Right lobe of liver (tissue), 6 donors: ENCODE data around the gene FGFR4. TPM values are rescaled to one million over a fixed set of nuclear protein-coding genes. Genes with fewer than 3 reads are reported as not detected.

Experiments
- ATAC-seq, 4 donors: fragments of 200-7000 bp; cut with Tn5 transposase; one replicate each; pipeline ENCODE4 v1.9.1; 2020; ENCODE audit warnings: mild to moderate bottlenecking in 4 of 4, moderate library complexity in 4 of 4
- DNase-seq, 3 donors: peaks; one replicate each; pipeline ENCODE4 v3.0.0-alpha.2; 2020
- H3K27ac ChIP-seq, 3 donors: fragments of 200-600 bp; one replicate each; pipeline ENCODE4 v1.8.0; 2022
- H3K27me3 ChIP-seq, 2 donors: fragments of 200-600 bp; one replicate each; pipeline ENCODE4 v1.8.0; 2022
- H3K36me3 ChIP-seq, 4 donors: fragments of 200-600 bp; sonication (generic) in 1 of 4; one replicate each; pipeline versions ENCODE4 v1.5.1 to v1.8.0; 2017 to 2022; ENCODE audit warnings: control low read depth in 1 of 4
- H3K4me1 ChIP-seq, 4 donors: fragments of 200-600 bp; sonication (generic) in 1 of 4; one replicate each; pipeline versions ENCODE4 v1.5.1 to v1.8.0; 2017 to 2022; ENCODE audit warnings: control low read depth in 1 of 4
- H3K4me3 ChIP-seq, 3 donors: fragments of 200-600 bp; one replicate each; pipeline ENCODE4 v1.8.0; 2022
- H3K9me3 ChIP-seq, 4 donors: fragments of 200-600 bp; sonication (generic) in 1 of 4; one replicate each; pipeline versions ENCODE4 v1.5.1 to v1.8.0; 2017 to 2022; ENCODE audit warnings: control low read depth in 1 of 4
- POLR2A ChIP-seq: fragments of 450-650 bp; IDR thresholded peaks from one replicate; pipeline ENCODE4 v1.6.1; 2017; ENCODE audit warnings: antibody characterized with exemption, mild to moderate bottlenecking
- WGBS: methylation state at CpG from one replicate; pipeline ENCODE4 v1.1.6; 2018; ENCODE audit warnings: low coverage, low lambda C conversion rate; ENCODE audit not compliant: insufficient coverage; ENCODE audit errors: missing lambda C conversion rate; 5-methylcytosine and 5-hydroxymethylcytosine counted together
- intact Hi-C, 2 donors: fragments of 100-400 bp; cut with DNase I; formaldehyde crosslinking; loops; one replicate each; pipeline versions ENCODE4 v1.11.2 to v1.14.1; 2022
- total RNA-seq, 6 experiments: library from RNA; depleted of rRNA in 2 of 6; stranded (reverse); fragments of >200 nt in 2 of 6; fragmentation: NEBNext Ultra II Directional in 3 of 6; extraction: Animal tissue kit (Norgen Biotek cat#: 25700) in 3 of 6; gene quantifications; one replicate each; pipeline versions ENCODE4 v1.1.0 to v1.2.4, GENCODE V29; 2016 to 2023
- TF ChIP-seq, protein P1 (sequence below), 4 donors: fragments of 200-600 bp in 3 of 4; fragments of 450-650 bp in 1 of 4; IDR thresholded peaks; one replicate each; pipeline versions ENCODE4 v1.5.1 to v1.8.0; 2016 to 2022; ENCODE audit warnings: antibody characterized with exemption in 4 of 4, mild to moderate bottlenecking in 2 of 4
- donor health status: DM: no; HTN: yes; CAD: no.
- donor health status: DM: no; HTN: no; CAD: no.
- donor health status: DM: no; HTN: no; CAD: no.
- donor health status: DM: no; HTN: yes; CAD: no.
- donor health status: DM: no; HTN: yes; CAD: no.

The FGFR4 gene
- total RNA-seq, 6 experiments from 2014 or later: 38.9 to 73.3 (median 55.1) TPM

DNA sequence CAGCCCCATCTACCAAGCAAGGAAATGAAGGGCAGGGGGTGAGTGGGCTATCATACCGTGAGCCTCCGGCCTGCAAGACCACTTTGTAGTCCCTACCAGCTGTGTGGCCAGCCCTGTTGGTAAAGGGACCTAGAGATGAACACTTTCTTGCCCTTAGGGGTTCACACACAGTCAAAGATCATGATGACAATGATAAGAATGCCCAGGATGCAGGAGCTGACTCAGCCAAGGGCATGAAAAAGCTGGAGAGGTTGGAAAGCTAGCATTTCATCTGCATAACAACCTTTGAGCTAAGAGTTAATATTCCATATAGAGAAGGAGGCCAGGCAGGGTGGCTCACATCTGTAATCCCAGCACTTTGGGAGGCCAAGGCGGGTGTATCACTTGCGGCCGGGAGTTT lies 19.2 kb upstream of the FGFR4 start:
- peaks cover 0 to 2% (median 0%) of the 10 kb centered on the region in 4 donors for H3K36me3 ChIP-seq
- no peak overlapping the region for H3K4me3 ChIP-seq
- no peaks in the 10 kb centered on the region for H3K4me1 ChIP-seq
- DNase-seq (no peak), ATAC-seq (no peak)
- WGBS: 100% methylated on average over 3 of the region's 5 CpGs
- no peak overlapping the region for H3K27ac ChIP-seq
- no peaks in the 10 kb centered on the region for H3K27me3 ChIP-seq
- intact Hi-C loops: no loop called here
- TF ChIP-seq POLR2A: no peak
- no peaks in the 10 kb centered on the region for H3K9me3 ChIP-seq

DNA sequence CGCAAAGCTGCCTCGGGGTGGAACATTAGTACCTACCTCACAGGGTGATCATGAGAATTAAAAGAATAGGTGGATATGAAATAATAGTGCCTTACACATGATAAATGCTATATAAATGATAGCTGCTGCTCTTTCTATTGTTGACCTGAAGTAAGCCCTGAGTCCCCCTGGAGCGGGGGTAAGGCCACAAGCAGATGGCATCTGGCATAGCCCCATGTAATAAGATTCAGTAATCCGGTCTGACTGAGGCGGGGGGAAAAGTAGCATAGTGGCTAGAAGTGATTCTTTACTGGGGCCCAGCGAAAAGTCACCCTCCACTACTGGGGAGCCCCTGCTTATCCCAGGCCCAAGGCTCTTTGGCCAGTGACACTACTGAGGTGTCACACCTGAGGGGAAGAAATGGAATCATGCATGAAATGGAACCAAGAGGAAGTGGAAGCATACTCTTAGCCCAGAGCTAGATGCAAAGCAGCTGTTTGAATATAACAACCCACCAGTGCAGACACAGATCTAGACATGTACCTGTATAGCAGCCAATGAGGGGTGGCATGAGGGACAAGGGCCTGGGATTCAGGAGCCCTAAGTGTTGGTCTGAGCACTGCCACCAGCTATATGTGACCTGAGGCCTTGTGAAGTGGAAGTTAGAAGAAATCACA lies 16.1 kb upstream of the FGFR4 start:
- Histone ChIP-seq H3K4me3 (no peak overlapping the region), H3K9me3 (no peaks in the 10 kb centered on the region), H3K27me3 (no peaks in the 10 kb centered on the region), H3K27ac (no peak overlapping the region), H3K36me3 (no peaks in the 10 kb centered on the region), H3K4me1 (peaks cover 0 to 11% (median 2%) of the 10 kb centered on the region in 4 donors)
- WGBS: 94% methylated on average over 3 of the region's 6 CpGs
- DNase-seq: no peak
- TF ChIP-seq POLR2A: no peak
- TF ChIP-seq, protein P1, sequence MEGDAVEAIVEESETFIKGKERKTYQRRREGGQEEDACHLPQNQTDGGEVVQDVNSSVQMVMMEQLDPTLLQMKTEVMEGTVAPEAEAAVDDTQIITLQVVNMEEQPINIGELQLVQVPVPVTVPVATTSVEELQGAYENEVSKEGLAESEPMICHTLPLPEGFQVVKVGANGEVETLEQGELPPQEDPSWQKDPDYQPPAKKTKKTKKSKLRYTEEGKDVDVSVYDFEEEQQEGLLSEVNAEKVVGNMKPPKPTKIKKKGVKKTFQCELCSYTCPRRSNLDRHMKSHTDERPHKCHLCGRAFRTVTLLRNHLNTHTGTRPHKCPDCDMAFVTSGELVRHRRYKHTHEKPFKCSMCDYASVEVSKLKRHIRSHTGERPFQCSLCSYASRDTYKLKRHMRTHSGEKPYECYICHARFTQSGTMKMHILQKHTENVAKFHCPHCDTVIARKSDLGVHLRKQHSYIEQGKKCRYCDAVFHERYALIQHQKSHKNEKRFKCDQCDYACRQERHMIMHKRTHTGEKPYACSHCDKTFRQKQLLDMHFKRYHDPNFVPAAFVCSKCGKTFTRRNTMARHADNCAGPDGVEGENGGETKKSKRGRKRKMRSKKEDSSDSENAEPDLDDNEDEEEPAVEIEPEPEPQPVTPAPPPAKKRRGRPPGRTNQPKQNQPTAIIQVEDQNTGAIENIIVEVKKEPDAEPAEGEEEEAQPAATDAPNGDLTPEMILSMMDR (IDR thresholded peaks at IDR 0.05): no peak
- intact Hi-C loops: loop anchor here (5.0 kb wide), 1 partner anchor 42 kb away; no protein-coding TSS in a partner anchor
- ATAC-seq: no peak

DNA sequence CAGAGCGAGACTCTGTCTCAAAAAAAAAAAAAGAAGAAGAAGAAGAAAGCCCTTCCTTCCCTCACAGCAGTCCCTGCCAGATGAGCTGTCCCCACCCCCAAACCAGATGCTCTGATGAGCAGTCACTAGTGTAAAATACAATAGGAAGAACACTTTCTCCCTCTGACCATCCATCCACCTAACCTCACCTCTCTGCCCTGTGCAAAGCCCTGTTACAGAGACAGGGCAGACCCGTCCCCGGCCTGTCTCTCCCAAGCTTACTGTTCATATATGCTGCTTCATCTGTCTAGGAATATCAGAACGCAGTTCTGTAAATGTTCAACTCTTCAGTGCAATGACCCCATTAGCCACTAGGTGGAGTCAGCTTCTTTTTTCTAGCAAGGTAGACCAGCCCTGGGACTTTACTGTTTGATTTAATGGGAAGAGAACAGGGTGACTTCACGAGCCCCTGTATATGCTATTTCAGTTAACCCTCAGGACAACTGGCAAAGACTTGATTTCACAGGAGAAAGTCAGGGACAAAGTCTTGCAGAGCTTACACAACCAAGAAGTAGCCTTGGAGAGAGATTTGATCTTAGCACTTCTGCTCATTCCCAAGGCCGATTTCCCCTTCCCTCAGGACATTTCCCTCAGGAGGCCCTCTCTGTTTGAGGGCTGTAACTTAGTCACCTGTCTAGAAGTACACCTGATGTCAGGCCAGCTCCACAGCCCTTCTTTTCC lies 14.9 kb upstream of the FGFR4 start:
- Histone ChIP-seq H3K27ac (no peak overlapping the region), H3K36me3 (no peaks in the 10 kb centered on the region), H3K4me1 (peaks cover 0 to 11% (median 2%) of the 10 kb centered on the region in 4 donors), H3K4me3 (no peak overlapping the region), H3K9me3 (no peaks in the 10 kb centered on the region), H3K27me3 (no peaks in the 10 kb centered on the region)
- intact Hi-C loops: loop anchor here (5.0 kb wide), 1 partner anchor 40 kb away; no protein-coding TSS in a partner anchor
- TF ChIP-seq POLR2A: no peak
- TF ChIP-seq, protein P1 (IDR thresholded peaks at IDR 0.05): peak; percentile 83 to 94 (median 89)
- ATAC-seq (peak; percentile 87 to 93 (median 90)), DNase-seq (peak in 1 of 3 donors; percentile 74)
- 0% methylated on average over 4 of the region's 6 CpGs for WGBS

DNA sequence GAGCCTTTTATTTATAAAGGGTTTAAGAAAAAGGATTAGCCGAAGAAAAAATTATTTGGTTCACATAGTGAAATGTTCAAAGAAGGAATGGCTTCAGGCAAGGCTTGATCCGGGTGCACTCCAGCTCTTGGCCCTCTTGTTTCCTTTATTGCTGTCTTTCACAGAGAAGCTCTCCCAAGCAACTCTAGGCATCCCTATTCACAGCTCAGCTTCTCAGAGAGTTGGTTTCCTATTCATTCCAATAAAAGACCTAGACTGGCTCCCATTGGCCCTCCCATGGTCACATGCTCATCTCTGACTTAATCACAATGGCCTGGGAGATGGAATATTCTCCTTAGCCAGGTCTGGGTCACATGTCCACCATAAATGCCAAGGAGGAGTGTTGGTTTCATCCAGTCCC lies 9.4 kb upstream of the FGFR4 start:
- no peaks in the 10 kb centered on the region for H3K9me3 ChIP-seq
- intact Hi-C loops: no loop called here
- TF ChIP-seq POLR2A: no peak
- TF ChIP-seq, protein P1 (IDR thresholded peaks at IDR 0.05): no peak
- H3K4me3 ChIP-seq: no peak overlapping the region
- H3K27me3 ChIP-seq: no peaks in the 10 kb centered on the region
- no peak overlapping the region for H3K27ac ChIP-seq
- WGBS: 94% methylated on average over 2 of the region's 2 CpGs
- no peak for ATAC-seq
- H3K4me1 ChIP-seq: peaks cover 0 to 11% (median 2%) of the 10 kb centered on the region in 4 donors
- no peak for DNase-seq
- no peaks in the 10 kb centered on the region for H3K36me3 ChIP-seq

DNA sequence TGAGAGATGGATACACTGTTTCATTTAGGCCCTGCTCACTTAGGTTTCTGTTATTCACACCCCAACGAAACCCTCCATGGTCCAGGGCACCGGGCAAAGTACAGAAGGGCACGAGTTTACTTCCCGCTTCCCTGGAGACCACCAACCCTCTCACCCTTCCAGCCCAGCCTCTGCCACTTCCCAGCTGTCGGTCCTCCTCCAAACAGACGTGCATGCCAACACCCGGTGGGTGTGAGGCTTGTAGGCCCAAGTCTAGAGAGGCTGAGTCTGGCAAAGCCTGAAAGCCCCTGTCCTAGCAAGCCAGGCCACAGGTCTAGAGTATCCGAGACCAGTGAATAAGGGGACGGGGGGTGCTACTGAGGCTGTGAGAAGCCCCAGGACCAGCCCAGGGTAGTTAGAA lies 7.1 kb upstream of the FGFR4 start:
- Histone ChIP-seq H3K4me1 (peaks cover 0 to 2% (median 0%) of the 10 kb centered on the region in 4 donors), H3K36me3 (no peaks in the 10 kb centered on the region), H3K27me3 (no peaks in the 10 kb centered on the region), H3K27ac (no peak overlapping the region), H3K4me3 (no peak overlapping the region), H3K9me3 (no peaks in the 10 kb centered on the region)
- TF ChIP-seq, protein P1 (IDR thresholded peaks at IDR 0.05): no peak
- no peak for TF ChIP-seq POLR2A
- peak in 1 of 4 donors; percentile 33 for ATAC-seq
- intact Hi-C loops: no loop called here
- no peak for DNase-seq
- WGBS: 84% methylated on average over 7 of the region's 9 CpGs
